Measurements from ENCODE around the gene DRC7.

Gene DRC7, protein sequence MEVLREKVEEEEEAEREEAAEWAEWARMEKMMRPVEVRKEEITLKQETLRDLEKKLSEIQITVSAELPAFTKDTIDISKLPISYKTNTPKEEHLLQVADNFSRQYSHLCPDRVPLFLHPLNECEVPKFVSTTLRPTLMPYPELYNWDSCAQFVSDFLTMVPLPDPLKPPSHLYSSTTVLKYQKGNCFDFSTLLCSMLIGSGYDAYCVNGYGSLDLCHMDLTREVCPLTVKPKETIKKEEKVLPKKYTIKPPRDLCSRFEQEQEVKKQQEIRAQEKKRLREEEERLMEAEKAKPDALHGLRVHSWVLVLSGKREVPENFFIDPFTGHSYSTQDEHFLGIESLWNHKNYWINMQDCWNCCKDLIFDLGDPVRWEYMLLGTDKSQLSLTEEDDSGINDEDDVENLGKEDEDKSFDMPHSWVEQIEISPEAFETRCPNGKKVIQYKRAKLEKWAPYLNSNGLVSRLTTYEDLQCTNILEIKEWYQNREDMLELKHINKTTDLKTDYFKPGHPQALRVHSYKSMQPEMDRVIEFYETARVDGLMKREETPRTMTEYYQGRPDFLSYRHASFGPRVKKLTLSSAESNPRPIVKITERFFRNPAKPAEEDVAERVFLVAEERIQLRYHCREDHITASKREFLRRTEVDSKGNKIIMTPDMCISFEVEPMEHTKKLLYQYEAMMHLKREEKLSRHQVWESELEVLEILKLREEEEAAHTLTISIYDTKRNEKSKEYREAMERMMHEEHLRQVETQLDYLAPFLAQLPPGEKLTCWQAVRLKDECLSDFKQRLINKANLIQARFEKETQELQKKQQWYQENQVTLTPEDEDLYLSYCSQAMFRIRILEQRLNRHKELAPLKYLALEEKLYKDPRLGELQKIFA

DNA sequence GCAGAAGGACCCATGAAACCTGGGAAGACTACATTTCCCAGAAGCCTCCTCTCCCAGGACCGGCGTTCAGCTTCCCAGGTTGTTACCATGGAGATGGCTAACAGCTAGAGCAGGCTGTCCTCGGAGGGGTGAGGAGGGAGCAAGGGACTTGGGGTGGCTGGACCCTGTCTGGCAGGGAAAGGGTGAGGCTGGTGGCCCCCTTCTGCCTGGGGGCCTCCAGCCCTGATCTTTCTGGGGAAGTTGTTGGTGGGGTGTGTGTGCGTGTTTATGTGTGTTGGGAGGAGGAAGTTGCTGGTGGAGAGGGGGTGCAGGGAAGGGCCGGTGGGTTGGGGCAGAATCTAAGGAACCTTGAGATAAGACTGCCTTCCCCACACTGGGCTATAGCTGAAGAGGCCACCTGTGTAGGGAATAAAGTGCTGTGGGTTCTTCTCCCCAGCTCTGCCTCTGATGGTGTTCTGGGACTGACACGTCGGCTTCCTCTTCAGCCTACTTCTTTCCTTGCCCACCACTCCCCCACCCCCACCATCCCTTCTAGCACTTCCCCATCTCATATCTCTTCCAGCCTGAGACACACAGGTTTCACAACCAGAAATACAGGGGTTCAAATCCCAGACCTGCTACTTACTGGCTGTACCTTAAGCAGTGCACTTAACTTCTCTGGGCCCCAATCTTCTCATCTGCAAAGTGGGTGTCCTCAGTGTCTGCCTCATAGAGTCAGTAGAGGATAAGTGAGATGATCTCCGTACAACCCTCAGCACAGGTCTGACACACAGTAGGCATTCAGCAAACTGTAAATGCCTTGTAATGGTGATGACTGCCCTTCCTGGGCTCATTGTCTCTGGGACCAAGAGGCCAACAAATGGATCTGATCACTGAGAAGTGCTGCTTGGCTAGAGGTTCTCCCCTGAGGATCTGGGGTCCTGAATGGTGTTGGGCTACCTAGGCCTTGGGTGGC, at the start of gene DRC7:
DRC7 (plus strand) TSS at position 82 of the 955 bp plus-strand sequence. CDS start 3,144 bp downstream, outside the sequence.
- peak; percentile 83 for FAIRE-seq

- FAIRE-seq: no peak
Observed at GRCh38 chr16:57645169-57645568, 49.4 kb upstream of the DRC7 start.

GRCh38 chr16:57645691-57646387, 48.8 kb upstream of the DRC7 start:
- FAIRE-seq: no peak

GRCh38 chr16:57646388-57647039, 48.1 kb upstream of the DRC7 start:
- no peak for FAIRE-seq

DNA sequence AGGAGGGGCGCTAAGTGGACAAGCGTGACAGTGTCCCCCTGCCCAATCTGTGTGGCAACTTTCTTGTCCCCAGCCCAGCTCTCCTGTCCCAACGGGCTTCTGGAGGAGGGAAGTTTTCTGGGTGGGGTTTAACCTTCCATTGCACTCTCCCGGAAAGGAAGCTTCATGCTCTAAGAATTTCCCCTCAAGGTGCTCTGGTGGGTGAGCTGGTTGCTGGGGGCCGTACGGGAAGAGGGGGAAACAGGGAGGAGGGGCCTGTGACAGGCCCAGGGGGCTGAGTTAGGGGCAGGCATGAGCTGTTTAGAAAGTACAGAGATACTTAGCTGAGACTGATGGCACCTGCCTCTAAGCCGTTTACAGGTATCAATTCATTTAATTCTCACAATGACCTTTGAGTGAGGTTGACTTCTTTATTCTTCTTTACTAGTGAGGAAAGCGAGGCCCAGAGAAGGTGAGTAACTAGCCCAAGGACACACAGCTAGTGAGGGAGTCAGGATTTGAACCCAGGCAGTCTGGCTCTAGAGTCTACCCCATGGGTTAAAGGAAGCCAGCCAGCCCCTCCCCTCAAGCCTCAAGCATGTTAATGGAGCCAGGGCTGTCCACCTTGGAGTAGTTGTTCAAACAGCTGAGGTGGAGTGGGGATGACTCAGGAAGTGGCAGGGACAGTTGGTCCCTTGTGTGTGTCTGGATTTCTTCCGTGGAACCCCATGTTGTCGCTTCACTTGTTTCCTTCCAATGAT, 47.3 kb upstream of the DRC7 start:
- no peak for FAIRE-seq

DNA sequence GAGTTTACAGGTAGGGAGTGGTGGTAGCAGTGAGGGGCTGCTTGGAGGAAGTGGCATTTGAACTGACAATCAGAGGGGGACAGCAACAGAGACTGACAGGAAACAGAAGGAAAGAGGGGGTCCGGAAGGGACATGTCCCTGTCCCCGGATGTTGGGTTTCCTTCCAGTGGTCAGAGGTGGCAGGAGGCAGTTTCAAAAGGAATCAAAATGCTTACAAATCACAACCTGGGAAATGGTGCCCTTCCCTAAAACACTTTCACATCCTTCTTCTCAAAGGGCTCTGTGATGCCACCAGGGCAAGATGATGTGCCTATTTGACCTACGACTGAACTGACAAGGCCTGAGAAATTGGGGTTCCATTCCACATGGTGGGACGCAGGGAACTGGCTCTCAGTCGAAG, 46.5 kb upstream of the DRC7 start:
- no peak for FAIRE-seq

GRCh38 chr16:57648581-57649442, 45.8 kb upstream of the DRC7 start:
- FAIRE-seq: no peak

GRCh38 chr16:57649443-57649751, 45.2 kb upstream of the DRC7 start:
- no peak for FAIRE-seq

DNA sequence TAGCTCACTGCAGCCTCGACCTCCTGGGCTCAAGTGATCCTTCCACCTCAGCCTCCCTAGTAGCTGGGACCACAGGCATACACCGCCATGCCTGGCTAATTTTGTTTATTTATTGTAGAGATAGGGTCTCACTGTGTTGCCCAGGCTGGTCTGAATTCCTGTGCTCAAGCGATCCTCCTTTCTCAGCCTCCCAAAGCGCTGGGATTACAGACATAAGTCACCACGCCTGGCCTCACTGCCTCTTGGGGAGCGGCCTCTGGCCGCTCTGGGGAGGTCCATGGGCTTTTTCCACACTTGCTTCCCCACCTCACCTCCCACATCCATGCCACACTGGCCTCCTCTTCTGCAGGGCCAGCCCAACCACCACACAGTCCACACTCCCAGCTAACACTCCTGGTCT, 44.8 kb upstream of the DRC7 start:
- FAIRE-seq: no peak

- FAIRE-seq: no peak
Observed at GRCh38 chr16:57651344-57652333, 43.0 kb upstream of the DRC7 start.

DNA sequence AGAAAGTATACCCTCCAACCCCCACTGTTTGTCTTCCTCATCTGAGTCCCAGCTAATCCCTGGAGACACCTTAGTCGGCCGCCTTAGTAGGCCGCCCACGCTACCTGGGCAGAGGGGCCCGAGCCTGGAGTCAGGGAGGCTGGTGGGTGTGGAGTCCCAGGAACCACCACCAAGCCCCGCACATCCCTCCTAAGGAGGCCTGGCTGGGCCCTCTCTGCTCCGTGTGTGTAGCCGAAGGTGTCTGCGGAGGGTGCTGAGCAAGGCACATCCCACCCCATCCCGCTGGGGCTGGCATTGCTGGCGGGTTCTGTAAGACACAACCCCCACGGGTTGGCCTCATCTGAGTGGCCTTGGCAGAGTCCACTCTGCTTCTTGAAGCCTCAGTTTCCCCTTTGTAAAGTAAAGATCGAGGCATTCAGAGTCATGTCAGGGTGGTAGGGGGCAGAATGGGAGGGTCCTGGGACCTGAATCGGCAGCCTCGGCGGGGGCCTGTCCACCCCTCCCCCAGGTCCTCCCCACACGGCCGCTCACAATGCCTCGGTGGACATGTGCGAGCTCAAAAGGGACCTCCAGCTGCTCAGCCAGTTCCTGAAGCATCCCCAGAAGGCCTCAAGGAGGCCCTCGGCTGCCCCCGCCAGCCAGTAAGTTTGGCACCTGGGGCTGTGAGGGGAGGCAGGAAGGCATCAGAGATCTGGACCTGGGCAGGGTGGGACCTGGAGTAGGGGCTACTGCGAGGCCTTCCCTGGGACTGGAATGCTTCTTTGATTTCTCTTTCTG, 41.7 kb upstream of the DRC7 start:
- FAIRE-seq: no peak

GRCh38 chr16:57653936-57654335, 40.7 kb upstream of the DRC7 start:
- FAIRE-seq: no peak

DNA sequence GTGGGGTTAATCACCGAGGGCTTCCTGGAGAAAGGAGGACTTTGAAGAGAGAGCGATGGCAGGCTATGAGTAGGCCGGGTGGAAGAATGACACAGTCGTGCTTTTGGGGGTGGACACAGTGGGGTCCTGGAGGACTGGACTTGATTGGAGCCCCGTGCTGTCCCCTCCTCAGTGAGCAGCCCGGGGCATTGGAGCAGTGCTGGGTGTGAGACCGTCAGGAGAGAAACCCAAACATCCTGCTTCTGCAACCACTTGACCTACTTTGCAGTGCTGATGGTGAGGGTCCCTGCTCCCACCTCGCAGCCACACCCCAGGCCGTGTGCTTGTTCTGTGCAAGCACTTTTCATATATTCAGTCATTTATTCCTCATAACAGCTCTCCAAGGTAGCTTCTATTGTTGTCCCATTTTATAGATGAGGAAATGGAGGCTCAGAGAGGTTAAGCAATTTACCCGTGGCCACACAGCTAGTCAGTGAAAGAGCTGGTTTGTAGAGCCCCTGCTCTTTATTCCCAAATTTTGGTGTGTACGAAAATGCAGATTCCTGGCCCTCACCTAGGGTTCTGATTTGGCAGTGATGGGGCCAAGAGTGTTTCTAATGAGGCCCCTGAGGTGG, 38.2 kb upstream of the DRC7 start:
- no peak for FAIRE-seq

DNA sequence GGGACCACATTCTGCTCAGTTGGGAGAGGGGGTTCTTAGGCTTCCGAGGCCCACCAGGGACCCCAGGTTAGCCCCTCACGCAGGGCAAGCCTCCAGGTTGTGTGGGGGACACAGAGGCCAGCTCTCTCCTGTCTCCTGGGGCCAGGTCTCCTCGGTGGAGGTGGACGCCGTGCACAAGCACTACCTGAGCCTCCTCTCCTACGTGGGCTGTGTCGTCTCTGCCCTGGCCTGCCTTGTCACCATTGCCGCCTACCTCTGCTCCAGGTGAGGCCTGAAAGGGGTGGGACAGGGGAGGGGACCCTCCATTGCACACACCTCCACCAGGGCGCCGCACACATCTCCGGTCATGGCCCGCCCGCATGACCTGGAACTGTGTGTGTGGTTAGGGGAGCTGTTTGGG, 37.4 kb upstream of the DRC7 start:
- no peak for FAIRE-seq

- FAIRE-seq: no peak
Observed at GRCh38 chr16:57658130-57658877, 36.3 kb upstream of the DRC7 start.

DNA sequence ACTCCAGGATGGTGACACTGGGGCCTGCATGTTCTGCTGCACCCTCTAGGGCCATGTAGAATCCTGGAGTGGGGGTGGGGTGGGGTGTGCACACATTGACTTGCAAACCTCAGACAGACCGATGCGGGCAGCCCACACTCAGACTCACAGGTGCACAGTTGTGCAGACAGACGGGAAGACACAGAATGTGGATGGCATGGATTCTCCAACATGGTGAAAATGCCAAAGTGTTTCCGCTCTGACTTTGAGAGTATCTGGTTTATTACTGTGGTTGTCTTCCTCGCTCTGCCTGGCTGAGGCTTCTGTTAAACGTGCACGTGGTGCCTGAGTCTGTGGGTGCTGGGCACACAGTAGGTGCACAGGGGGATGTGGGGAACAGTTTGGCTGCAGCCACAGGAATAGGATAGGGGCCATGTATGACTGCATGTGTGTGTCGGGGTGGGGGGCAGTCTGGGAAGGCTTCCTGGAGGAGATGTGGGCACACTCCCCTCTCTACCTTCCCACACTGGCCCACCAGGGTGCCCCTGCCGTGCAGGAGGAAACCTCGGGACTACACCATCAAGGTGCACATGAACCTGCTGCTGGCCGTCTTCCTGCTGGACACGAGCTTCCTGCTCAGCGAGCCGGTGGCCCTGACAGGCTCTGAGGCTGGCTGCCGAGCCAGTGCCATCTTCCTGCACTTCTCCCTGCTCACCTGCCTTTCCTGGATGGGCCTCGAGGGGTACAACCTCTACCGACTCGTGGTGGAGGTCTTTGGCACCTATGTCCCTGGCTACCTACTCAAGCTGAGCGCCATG, 35.5 kb upstream of the DRC7 start:
- FAIRE-seq: no peak

Data from islet of Langerhans (tissue), 1 donor.